GM21717 (cell line): ENCODE measurements around the gene ZNF407.

ENCODE experiments used
- ATAC-seq: cut with Tn5 transposase; IDR thresholded peaks from one replicate; pipeline ENCODE4 v1.9.1; 2021; ENCODE audit warnings: mild to moderate bottlenecking, moderate library complexity; ENCODE audit not compliant: unreplicated experiment

Gene ZNF407

DNA sequence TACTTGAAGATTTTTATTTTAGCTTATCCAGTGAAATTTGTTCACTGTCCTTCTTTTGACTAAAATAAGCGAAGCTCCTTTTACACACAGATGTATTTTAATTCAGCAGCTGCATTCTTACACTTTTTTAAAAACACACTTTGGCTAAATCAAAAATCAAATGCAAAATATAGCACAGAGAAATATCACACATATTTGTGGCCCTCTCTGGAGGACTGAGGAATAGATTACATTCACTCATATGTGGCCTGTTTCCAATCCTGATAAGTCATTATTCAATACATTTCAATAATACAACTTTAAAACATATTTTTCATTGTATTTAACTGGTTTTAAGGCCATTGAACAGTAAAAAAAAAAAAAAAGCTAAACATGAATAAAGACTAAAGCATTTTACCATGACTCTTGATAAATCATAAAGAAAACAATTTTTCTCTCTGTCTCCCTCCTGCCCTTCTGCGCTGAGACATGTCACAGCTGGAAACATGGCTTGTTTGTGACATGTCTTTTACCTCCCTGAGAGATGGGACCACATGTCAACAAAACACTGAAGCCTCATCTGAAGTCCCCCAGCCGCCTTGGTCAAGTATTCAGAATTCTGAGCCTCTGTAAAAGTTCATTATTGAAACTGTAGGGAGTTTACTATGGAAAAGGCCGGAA is 221.0 kb downstream of the ZNF407 start:
- ATAC-seq: no peak

DNA sequence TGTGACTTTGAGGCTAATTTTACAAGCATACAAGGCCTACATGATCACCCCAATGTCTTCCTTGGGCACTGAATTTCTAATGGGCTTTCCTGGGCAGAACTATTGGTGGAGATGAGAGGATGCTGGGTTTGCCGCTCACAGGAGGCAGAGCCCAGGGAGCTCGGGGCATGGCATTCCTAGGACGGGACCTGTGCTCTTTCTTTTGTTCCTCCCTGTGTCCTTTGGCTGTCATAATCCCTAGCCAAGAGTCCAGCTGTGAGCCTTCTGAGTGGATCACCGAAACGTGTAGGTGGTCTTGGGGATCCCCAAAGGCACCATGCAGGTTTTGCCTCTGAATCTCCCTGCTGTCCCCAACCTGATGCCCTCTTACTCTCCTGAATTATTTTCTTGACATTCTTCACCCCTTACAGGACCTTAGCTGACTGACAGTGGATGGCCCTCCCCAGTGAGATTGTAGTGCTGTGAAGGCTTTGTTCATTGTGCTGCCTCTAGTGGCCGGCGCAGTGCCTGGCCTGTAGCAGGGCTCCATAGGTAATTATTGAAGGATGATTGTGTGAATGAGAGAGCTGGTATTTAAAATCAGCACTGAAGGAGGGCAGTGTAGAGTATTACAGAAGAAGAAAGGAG is 221.9 kb downstream of the ZNF407 start:
- no peak for ATAC-seq

DNA sequence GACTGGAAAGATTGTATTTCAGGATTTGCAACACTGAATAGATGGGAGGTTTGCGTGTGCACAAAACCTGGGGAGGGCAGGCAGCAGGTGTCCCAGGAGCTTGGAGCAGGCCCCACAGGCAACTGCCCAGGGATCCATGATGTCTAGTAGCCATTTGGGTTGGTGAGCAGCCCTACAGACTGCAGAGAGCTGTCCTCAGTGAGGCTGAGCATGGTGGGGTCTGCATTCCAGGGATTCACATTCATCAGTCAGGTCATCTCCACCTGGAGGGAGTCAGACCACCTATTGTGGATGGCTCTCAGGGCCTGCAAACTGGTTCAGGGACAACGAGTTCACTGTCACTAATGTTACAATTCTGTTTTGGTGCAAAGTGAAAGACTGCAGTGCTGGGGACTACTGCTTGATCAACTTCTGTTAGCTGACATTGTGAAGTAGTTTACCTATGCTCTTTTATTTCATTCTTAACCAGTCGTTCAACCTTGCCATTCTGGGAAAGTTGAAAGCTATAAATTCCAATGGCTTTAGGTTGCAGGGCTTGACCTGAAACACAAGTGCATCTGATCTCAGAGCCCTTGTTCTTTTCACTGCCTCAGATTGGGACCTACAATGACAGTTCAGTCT is 222.6 kb downstream of the ZNF407 start:
- no peak for ATAC-seq

GRCh38 chr18:74825460-74825859 is 227.8 kb downstream of the ZNF407 start:
- ATAC-seq: no peak

DNA sequence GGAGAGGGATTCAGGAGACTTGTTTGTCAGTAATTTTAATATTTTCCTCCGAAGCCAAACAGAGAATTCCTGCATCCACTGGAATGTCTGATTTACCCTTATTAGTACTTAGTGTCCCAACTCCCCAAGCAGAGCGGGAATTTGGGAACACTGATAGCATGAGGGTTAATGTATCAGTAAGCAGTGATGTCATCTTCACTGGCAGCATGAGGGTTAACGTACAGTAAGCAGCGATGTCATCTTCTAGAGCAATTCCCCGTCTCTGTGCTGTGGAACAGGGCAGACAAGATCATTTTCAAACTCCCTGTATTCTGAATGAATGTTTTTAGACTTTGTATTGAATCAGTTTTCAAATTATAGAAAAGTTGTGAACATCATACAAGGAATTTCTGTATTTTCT is 228.9 kb downstream of the ZNF407 start:
- no peak for ATAC-seq

DNA sequence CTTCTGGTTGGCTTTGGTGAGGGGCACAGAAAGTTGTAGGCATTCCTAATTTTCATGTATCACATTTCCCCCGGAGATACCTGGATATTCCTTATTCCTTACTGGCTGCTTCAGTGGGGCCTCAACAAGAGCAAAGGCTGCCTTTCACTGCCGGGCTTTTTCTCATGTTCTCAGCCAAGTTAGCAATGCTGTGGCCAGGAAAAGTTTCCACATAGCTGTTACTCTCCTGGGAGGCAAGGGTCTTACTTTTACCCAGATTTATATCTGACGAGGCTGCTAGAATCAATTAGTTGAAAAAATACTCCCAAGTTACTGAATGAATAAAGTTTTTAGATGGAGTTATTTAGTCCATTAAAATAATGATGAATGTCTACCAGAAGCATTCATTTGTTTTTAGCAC is 230.5 kb downstream of the ZNF407 start:
- ATAC-seq: no peak

GRCh38 chr18:74831571-74832250 is 234.0 kb downstream of the ZNF407 start:
- ATAC-seq: no peak

GRCh38 chr18:74832381-74832780 is 234.7 kb downstream of the ZNF407 start:
- no peak for ATAC-seq

DNA sequence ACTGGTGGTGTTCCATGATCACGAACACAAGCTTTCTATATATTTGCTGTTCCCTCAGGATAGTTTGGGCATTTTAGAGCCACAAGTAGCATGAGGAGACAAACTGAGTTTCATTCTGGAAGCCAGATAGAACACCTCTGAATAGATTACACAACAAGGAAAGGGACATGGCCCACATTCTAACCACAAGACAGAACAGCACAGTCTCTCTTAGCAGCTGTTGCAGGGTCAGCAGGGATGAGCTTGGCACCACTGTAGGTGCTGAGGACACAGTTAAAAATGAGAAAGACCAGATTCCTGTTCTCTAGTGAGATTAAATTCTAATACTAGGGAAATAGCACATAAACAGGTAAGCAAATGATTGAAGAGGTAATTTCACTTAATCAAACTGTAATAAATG is 235.3 kb downstream of the ZNF407 start:
- ATAC-seq: no peak

- ATAC-seq: no peak
Measured at GRCh38 chr18:74834424-74835309, 237.0 kb downstream of the ZNF407 start.

GRCh38 chr18:74836296-74837139 is 238.8 kb downstream of the ZNF407 start:
- no peak for ATAC-seq

DNA sequence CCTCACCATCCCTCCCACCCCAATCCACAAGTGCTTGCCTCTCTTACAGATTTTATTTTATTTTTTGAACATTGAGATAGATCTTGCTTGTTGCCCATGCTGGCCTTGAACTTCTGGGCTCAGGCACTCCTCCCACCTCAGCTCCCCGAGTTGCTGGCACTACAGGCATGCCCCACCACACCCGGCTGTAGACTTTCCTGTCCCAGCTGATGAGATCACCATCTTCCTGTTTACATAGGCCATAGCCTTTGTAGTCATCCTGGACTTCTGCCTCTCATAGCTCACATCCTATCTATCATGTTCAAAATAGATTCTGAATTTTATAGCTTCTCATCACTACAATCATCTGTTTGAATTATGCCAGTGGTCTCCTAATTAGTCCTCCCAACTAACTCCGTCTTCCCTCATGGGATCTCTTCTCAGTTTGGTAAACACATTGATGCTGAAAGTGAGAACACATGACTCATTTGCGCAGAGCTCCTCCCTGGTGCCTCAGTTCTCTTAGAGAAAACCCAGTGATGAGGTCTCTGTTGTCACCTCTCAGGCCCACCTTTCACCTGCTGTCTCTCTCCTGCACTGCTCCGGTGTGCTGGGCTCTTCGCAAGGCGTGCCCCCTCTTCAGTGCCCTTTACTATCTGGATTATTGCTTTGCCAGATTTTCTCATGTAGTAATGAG is 243.0 kb downstream of the ZNF407 start:
- no peak for ATAC-seq

DNA sequence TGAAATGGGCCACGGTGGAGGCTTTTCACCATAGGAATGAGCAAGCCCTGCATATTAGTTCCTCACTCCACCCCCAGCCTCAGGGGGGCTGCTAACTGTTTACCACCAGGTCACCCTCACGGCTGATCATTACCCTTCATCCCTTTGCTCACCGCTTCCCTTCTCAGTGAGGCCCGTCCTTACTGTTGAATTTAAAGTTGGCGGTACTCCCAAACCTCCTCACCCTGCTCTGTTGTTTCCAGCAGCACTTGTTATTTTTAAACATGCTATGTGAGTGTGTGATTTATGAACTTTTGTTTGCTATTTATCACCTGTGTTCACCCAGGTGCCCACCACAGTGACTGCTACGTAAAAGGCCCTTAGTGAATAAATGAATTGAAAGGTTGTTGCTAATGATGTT is 243.6 kb downstream of the ZNF407 start:
- no peak for ATAC-seq

DNA sequence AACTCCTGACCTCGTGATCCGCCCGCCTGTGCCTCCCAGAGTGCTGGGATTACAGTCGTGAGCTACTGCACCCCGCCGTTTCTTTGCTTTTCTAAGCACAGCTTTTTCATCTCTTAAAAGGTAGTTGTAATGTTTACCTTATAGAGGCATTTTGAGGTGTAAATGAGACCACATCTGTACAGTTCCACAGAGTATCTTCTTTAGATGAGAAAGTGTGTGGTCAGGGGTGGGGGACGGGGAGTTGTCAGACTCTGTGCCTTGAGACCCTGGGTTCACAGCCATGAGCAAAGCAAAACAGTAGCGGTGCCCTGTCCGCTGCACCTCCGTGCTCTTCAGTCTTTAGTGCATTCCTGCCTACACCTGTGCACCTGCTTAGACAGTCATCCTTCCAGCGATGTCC is 251.6 kb downstream of the ZNF407 start:
- no peak for ATAC-seq

DNA sequence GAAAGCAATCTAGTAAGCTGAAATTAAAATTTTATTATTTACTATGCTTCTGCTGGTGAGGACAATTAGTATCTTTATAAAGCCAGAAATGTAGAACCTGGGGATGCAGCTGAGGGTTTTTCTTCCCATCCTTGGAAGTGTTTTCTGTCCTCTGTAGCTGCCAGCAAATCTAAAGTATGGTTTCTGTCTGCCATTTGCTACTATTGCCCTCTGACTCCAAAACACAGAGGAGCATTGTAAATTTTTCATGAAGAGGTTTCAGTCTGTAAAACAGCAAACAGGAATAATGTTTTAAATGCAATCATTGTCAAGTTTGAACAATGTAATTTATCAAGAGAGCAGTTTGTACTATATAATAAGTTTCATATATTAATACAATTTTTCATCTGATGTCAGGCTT is 258.8 kb downstream of the ZNF407 start:
- ATAC-seq: no peak

GRCh38 chr18:74856928-74857327 is 259.3 kb downstream of the ZNF407 start:
- no peak for ATAC-seq

DNA sequence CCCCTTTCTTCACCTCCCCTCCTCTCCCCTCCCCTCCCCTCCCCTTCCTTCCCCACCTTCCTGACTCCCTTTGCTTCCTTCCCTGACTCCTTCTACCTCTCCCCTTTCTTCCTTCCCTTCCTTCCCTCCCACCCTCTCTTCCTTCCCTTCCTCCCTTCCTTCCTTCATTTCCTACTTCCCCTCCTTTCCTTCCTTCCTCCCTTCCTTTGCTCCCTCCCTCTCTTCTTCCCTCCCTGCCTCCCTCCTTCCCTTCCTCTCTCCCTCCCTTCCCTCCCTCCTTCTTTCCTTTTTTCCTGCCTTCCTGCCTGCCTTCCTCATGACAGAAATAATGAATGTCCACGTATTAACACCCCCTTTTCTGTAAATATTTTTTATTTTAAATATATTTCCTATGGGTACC is 260.2 kb downstream of the ZNF407 start:
- ATAC-seq: no peak

DNA sequence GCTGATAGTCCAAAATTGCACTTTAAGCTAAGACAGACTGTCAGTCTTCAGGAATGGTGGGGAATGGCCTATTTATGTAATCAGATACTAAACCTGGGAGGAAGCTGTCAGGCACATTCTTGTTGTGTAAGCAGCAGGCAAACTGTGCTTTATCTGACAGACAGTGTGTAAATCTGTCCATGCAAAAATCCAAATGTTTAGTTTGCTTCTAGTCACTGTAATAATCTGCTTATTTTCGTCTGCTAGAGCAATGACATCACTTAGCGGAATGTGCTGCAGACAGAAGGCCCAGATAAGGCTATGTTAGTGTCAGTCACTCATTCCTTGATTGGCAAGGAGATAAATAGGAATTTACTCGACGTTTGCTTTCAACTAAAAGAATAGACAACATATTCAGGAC is 263.5 kb downstream of the ZNF407 start:
- ATAC-seq: no peak

- no peak for ATAC-seq
Measured at GRCh38 chr18:74862094-74862493, 264.4 kb downstream of the ZNF407 start.
